Naive thymus-derived CD8-positive, alpha-beta T cell (primary cell): ENCODE data around the gene ELOVL5. TPM values are rescaled to one million over a fixed set of nuclear protein-coding genes. Genes with fewer than 3 reads are reported as not detected.
A peak's percentile ranks its signal among the peaks of the same experiment; 100 is the strongest.
"Not testable (repeated sequence)": the region's sequence is repeated elsewhere in the genome, so short reads cannot be mapped to it uniquely, and the experiment has no call there.

Source experiments
- ATAC-seq, 2 donors: fragments of 150-1000 bp; cut with Tn5 transposase in 1 of 2; sonication (Bioruptor Pico), chemical (Tn5 transposase) in 1 of 2; 1 replicate in 1 of 2; 2 replicates in 1 of 2; pipeline ENCODE4 v1.10.0; 2021; ENCODE audit warnings: mild to moderate bottlenecking in 2 of 2, moderate library complexity in 2 of 2
- POLR2A ChIA-PET: fragments of 350-600 bp; sonication (Branson Sonifier 250); formaldehyde crosslinking; loops from one replicate; lab custom pipeline; 2021; ENCODE audit warnings: antibody characterized with exemption; lab: Charles Lee
- DNase-seq, 10 donors: peaks; one replicate each; pipeline versions ENCODE4 v3.0.0 to v3.0.0-alpha.2; 2020 to 2022
- H3K27ac Mint-ChIP-seq, 10 donors: one replicate each; pipeline ENCODE4 v1.8.0; 2020 to 2022; ENCODE audit warnings: mild to moderate bottlenecking in 10 of 10, mixed read lengths in 10 of 10, moderate library complexity in 4 of 10, inconsistent platforms in 1 of 10
- H3K27me3 Mint-ChIP-seq, 5 donors: one replicate each; pipeline ENCODE4 v1.8.0; 2021 to 2022; ENCODE audit warnings: mixed read lengths in 5 of 5
- H3K36me3 Mint-ChIP-seq, 3 donors: one replicate each; pipeline ENCODE4 v1.8.0; 2020 to 2022; ENCODE audit warnings: mixed read lengths in 3 of 3, mild to moderate bottlenecking in 2 of 3, inconsistent platforms in 1 of 3
- H3K4me1 Mint-ChIP-seq, 4 donors: one replicate each; pipeline ENCODE4 v1.8.0; 2021 to 2022; ENCODE audit warnings: mixed read lengths in 4 of 4
- H3K4me3 Mint-ChIP-seq, 10 donors: one replicate each; pipeline ENCODE4 v1.8.0; 2020 to 2022; ENCODE audit warnings: mild to moderate bottlenecking in 10 of 10, mixed read lengths in 10 of 10, moderate library complexity in 6 of 10, inconsistent platforms in 1 of 10
- H3K9me3 Mint-ChIP-seq, 9 donors: one replicate each; pipeline ENCODE4 v1.8.0; 2020 to 2022; ENCODE audit warnings: mixed read lengths in 9 of 9, mild to moderate bottlenecking in 3 of 9, inconsistent platforms in 1 of 9, moderate library complexity in 1 of 9
- polyA plus RNA-seq, 3 donors: library from polyadenylated mRNA; unstranded; fragments of 300-500 nt; fragmentation: Illumina TruSeq; gene quantifications; one replicate each; pipeline ENCODE4 v1.2.3, GENCODE V29; 2021
- total RNA-seq, 8 experiments: library from RNA in 2 of 8; stranded (reverse) in 2 of 8; gene quantifications; one replicate each; pipeline ENCODE4 v1.2.3 and lab custom pipeline; 2021 to 2026

ELOVL5 gene
- total and polyA plus RNA-seq, 5 experiments from 2014 or later: 32.5 to 67.4 (median 38.1) TPM

DNA sequence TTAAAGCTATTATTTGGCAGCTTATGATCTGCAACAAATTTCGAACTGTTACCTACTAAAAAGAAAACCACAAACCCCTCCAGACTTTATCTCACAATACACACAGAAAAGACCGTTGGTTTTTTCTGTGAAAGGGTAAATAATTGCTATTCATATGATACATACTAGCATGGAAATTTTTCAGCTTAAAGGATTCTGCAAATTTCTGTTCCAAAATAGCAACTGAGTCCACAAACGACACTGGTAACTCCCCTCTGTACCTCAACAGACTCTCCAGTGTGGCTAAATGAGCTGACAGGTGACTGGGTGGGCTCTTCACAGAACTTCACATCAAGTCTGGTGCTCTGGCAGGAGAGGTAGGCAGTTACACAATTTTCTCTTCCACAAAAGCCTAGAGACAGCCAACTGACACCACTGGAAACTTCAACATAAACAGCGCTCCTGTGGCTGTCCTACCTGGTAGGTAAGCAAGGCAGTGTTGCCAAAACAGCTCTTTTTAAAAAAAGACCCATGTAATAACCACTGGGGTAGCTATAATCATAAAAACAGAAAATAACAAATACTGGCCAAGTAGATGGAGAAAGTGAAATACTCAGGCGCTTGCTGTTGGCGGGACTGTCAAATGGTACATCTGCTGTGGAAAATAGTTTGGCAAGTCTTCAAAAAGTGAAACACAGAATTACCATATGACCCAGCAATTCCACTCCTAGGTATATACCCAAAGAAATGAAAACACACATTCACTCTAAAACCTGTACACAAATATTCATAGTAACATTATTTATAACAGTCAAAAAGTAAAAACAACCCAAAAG lies 37.8 kb downstream of the ELOVL5 start:
- no peaks in the 10 kb centered on the region for H3K27me3 Mint-ChIP-seq
- H3K27ac Mint-ChIP-seq: peak overlapping the region in 7 of 10 donors; percentile 12 to 81 (median 52)
- POLR2A ChIA-PET: interaction anchor here (1.3 to 2.1 kb wide), 2 partner anchors 10 to 36 kb away, joined by 4 to 7 read pairs; no protein-coding TSS in a partner anchor
- H3K4me3 Mint-ChIP-seq: peak overlapping the region in 5 of 10 donors; percentile 14 to 57 (median 36)
- ATAC-seq (peak in 1 of 2 donors; percentile 24), DNase-seq (no peak)
- no peaks in the 10 kb centered on the region for H3K36me3 Mint-ChIP-seq
- peaks cover 40 to 96% (median 78%) of the 10 kb centered on the region in 4 donors for H3K4me1 Mint-ChIP-seq
- no peaks in the 10 kb centered on the region for H3K9me3 Mint-ChIP-seq

DNA sequence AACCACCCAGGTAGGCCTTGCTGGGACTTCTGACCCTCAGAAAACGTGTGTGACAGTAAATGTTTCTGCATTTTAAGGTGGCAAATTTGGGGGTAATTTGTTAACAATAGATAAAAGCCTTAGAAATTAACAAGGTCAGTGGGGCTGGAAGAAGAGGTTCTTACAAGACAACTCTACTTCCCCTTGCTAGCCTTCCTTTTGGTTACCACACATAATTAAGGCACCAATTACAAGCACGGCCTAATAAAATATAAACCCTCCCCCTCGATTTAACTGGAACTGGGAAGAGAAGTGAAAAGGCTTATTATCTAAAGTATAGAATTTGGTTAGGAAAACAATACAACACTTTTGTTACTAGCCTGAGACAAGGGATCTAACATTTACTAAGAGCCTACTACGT lies 38.8 kb downstream of the ELOVL5 start:
- H3K4me3 Mint-ChIP-seq: peak overlapping the region in 7 of 10 donors; percentile 3 to 57 (median 23)
- H3K27ac Mint-ChIP-seq: peak overlapping the region in 9 of 10 donors; percentile 12 to 87 (median 49)
- H3K36me3 Mint-ChIP-seq: no peaks in the 10 kb centered on the region
- H3K9me3 Mint-ChIP-seq: no peaks in the 10 kb centered on the region
- no peaks in the 10 kb centered on the region for H3K27me3 Mint-ChIP-seq
- ATAC-seq: peak in 1 of 2 donors; percentile 18
- no peak for DNase-seq
- POLR2A ChIA-PET: interaction anchor here (0.9 to 2.1 kb wide), 5 partner anchors 9 to 50 kb away, joined by 3 to 7 read pairs (median 4); no protein-coding TSS in a partner anchor
- H3K4me1 Mint-ChIP-seq: peaks cover 37 to 86% (median 68%) of the 10 kb centered on the region in 4 donors

DNA sequence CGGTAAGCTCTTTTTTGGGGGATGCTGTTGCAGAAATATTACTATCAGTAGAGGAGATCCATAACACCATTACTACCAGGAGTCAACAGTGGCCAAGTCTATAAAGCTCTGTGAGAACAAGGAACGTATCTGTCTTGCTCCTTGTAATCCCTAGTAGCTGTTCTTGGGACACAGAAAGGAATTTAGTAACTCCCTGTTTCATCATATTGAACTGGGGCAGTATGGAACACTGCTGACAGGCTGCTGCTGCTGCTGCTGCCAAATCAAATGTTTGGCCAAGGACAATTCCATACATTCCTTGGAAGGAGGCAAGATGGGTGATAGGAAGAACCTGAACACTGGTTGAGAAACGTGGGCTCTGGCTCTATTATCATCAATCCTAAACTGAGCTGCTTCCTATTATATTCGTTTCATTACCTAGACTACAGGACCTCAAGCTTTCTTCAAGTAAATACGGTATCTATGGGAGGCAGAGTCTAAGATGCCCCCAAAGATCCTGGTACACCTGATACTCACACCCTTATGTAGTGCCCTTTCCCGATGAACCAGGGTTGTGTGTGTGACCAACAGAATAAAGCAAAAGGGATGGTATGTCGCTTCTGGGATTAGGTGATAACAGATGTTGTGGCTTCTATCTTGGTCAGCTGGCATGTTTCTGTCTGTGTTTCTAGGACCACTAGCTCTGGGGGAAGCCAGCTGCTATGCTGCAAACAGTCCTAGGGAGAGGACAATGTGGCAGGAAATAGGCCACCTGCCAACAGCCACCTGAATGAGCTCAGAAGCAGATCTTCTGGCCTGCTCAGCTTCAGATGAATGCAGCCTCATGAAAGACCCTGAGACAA lies 39.5 kb downstream of the ELOVL5 start:
- peak overlapping the region in 5 of 10 donors; percentile 17 to 57 (median 23) for H3K4me3 Mint-ChIP-seq
- H3K27ac Mint-ChIP-seq: peak overlapping the region in 9 of 10 donors; percentile 3 to 87 (median 52)
- H3K9me3 Mint-ChIP-seq: no peaks in the 10 kb centered on the region
- POLR2A ChIA-PET: interaction anchor here (0.9 to 2.1 kb wide), 5 partner anchors 8 to 50 kb away, joined by 3 to 7 read pairs (median 4); no protein-coding TSS in a partner anchor
- no peaks in the 10 kb centered on the region for H3K27me3 Mint-ChIP-seq
- H3K4me1 Mint-ChIP-seq: peaks cover 37 to 84% (median 66%) of the 10 kb centered on the region in 4 donors
- peak; percentile 65 to 75 for ATAC-seq
- H3K36me3 Mint-ChIP-seq: no peaks in the 10 kb centered on the region
- peak in 3 of 10 donors; percentile 10 to 20 (median 10) for DNase-seq

DNA sequence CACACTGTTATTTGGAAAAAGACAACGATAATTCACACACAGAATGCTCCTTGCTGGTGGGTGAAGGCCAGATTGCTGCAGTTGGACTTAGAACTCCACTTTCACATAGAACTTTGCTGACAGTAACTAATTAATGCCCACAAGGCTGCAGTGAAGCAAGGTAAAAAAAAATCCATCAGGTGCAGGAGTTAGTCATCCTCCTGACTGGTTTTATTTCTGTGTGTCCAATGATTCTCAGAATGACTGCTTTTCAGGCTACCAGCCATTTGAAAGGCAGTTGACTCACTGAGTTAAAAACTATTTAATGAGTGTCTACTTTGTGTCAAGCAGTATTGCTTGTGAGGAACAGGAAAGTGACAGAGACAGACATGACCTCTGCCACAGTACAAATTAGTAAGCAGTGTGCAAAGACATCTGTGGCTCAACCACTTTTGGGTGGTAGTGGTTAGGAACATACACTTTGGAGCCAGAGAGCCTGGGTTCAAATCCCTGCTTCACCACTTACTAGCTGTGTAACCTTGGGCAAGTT lies 41.9 kb downstream of the ELOVL5 start:
- H3K9me3 Mint-ChIP-seq: no peaks in the 10 kb centered on the region
- H3K4me1 Mint-ChIP-seq: peaks cover 40 to 83% (median 69%) of the 10 kb centered on the region in 4 donors
- POLR2A ChIA-PET: no interaction called here
- H3K36me3 Mint-ChIP-seq: no peaks in the 10 kb centered on the region
- no peak for ATAC-seq
- no peak for DNase-seq
- peak overlapping the region in 1 of 10 donors; percentile 51 for H3K4me3 Mint-ChIP-seq
- H3K27me3 Mint-ChIP-seq: no peaks in the 10 kb centered on the region
- H3K27ac Mint-ChIP-seq: peak overlapping the region in 7 of 10 donors; percentile 24 to 82 (median 53)

DNA sequence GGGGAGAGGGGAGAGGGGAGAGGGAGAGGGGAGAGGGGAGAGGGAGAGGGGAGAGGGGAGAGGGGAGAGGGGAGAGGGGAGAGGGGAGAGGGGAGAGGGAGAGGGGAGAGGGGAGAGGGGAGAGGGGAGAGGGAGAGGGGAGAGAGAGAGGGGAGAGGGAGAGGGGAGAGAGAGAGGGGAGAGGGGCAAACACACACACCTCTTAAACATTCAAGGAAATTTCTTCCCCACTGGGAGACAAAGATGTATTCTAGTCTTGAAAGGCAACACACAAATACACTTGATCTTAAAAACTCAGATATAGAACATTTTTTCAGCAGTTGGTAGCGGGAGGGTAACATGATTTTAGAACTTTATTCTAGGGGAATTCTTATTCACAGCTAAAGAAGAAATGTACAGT lies 42.5 kb downstream of the ELOVL5 start:
- H3K27me3 Mint-ChIP-seq, H3K36me3 Mint-ChIP-seq, H3K4me3 Mint-ChIP-seq, ATAC-seq, H3K9me3 Mint-ChIP-seq, POLR2A ChIA-PET, DNase-seq: not testable (repeated sequence)
- H3K27ac Mint-ChIP-seq: peak overlapping the region in 6 of 10 donors; percentile 22 to 82 (median 68)
- peaks cover 42 to 84% (median 70%) of the 10 kb centered on the region in 4 donors for H3K4me1 Mint-ChIP-seq

DNA sequence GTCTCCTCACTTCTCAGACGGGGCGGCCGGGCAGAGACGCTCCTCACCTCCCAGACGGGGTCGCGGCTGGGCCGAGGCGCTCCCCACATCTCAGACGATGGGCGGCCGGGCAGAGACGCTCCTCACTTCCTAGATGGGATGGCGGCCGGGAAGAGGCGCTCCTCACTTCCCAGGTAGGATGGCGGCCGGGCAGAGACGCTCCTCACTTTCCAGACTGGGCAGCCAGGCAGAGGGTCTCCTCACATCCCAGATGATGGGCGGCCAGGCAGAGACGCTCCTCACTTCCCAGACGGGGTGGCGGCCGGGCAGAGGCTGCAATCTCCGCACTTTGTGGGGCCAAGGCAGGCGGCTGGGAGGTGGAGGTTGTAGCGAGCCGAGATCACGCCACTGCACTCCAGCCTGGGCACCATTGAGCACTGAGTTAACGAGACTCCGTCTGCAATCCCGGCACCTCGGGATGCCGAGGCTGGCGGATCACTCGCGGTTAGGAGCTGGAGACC lies 43.2 kb downstream of the ELOVL5 start:
- H3K27me3 Mint-ChIP-seq, ATAC-seq, H3K36me3 Mint-ChIP-seq, DNase-seq, POLR2A ChIA-PET, H3K9me3 Mint-ChIP-seq, H3K4me3 Mint-ChIP-seq: not testable (repeated sequence)
- Mint-ChIP-seq H3K27ac (peak overlapping the region in 1 of 10 donors; percentile 24), H3K4me1 (peaks cover 41 to 84% (median 70%) of the 10 kb centered on the region in 4 donors)

DNA sequence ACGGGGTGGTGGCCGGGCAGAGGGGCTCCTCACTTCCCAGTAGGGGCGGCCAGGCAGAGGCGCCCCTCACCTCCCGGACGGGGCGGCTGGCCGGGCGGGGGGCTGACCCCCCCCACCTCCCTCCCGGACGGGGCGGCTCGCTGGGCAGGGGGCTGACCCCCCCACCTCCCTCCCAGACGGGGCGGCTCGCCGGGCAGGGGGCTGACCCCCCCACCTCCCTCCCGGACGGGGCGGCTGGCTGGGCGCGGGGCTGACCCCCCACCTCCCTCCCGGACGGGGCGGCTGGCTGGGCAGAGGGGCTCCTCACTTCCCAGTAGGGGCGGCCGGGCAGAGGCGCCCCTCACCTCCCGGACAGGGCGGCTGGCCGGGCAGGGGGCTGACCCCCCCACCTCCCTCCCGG lies 43.8 kb downstream of the ELOVL5 start:
- H3K4me3 Mint-ChIP-seq, H3K36me3 Mint-ChIP-seq, ATAC-seq, DNase-seq, H3K9me3 Mint-ChIP-seq, H3K27me3 Mint-ChIP-seq, POLR2A ChIA-PET: not testable (repeated sequence)
- Mint-ChIP-seq H3K27ac (peak overlapping the region in 1 of 10 donors; percentile 73), H3K4me1 (peaks cover 44 to 84% (median 70%) of the 10 kb centered on the region in 4 donors)

DNA sequence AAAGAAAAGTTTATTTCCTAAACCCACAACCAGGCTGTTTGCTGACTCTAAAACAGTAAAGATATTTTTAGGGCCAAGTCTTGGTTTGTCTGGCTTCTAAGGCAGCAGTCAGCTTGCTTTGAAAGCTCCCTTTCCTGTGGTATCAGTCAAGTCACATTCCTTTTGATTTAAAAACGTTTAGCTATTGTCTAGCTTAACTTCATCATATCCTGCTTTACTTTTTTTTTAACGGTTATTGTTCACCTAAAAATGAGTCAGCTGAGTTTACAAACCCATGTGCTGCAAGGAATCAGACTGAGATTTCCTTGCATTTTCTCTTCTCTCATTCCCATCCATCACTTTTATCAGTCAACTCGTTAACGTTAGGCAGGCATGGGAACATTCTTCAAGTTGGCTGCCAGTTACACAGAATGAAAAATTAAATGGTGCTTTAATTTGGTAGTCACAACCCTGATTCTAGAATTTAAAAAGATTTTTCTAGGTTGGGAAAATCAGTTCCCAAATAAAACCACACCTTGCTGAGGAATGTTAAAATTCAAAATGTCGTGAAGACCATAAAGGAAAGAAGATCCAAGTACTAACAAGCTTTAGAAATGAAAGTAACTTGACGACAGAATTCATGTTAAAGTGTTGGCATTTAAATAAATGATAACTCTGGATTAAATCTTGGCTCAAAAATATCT lies 45.9 kb downstream of the ELOVL5 start:
- peak in 8 of 10 donors; percentile 31 to 82 (median 59) for DNase-seq
- Mint-ChIP-seq H3K36me3 (no peaks in the 10 kb centered on the region), H3K27me3 (no peaks in the 10 kb centered on the region), H3K9me3 (no peaks in the 10 kb centered on the region), H3K27ac (peak overlapping the region; percentile 64 to 94 (median 77)), H3K4me3 (peak overlapping the region; percentile 49 to 77 (median 60)), H3K4me1 (peaks cover 33 to 84% (median 69%) of the 10 kb centered on the region in 4 donors)
- peak; percentile 93 to 98 for ATAC-seq
- POLR2A ChIA-PET: interaction anchor here (0.9 to 3.5 kb wide), 10 partner anchors 13 to 128 kb away, joined by 3 to 33 read pairs (median 4); partner anchors contain the start of gene ELOVL5

DNA sequence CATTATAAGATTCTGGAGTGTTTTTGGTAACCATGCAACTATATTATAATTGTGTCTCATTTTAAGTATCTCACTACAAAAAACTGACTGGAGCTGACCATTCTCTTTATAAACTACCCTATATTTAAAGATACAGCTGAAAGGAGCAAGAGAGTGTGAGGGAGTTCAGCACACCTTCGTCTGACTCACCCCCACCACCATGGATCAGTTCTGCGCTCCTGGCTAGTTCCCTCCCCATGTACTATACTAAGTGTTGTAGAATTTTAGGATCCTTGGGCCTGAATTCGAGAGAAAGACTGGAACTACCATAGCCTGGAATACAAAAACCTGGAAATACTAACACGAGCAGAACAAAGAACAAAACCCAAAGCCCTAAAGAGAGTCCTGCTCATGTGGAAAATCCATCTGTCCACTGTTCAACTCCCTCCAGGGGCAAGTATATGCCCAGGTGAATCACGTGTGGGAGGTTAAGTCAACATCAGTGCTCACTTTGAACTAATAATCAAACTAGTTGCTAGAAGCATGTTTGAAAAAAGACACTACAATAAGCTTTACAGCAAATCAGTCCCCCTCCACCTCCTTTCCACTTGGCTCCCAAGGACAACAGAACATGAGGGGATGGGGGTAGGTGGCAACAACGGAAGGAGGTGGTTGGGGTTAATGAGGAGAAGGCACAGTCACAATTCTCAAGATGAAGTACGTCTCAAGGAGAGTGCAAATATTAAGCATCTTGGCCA lies 46.8 kb downstream of the ELOVL5 start:
- Mint-ChIP-seq H3K27me3 (no peaks in the 10 kb centered on the region), H3K4me3 (peak overlapping the region in 8 of 10 donors; percentile 28 to 67 (median 46)), H3K9me3 (no peaks in the 10 kb centered on the region), H3K36me3 (no peaks in the 10 kb centered on the region), H3K4me1 (peaks cover 33 to 82% (median 67%) of the 10 kb centered on the region in 4 donors), H3K27ac (peak overlapping the region; percentile 44 to 95 (median 83))
- POLR2A ChIA-PET: interaction anchor here (0.9 to 3.5 kb wide), 12 partner anchors 8 to 114 kb away, joined by 3 to 33 read pairs (median 4); partner anchors contain the start of gene ELOVL5
- DNase-seq: no peak
- peak in 1 of 2 donors; percentile 24 for ATAC-seq

DNA sequence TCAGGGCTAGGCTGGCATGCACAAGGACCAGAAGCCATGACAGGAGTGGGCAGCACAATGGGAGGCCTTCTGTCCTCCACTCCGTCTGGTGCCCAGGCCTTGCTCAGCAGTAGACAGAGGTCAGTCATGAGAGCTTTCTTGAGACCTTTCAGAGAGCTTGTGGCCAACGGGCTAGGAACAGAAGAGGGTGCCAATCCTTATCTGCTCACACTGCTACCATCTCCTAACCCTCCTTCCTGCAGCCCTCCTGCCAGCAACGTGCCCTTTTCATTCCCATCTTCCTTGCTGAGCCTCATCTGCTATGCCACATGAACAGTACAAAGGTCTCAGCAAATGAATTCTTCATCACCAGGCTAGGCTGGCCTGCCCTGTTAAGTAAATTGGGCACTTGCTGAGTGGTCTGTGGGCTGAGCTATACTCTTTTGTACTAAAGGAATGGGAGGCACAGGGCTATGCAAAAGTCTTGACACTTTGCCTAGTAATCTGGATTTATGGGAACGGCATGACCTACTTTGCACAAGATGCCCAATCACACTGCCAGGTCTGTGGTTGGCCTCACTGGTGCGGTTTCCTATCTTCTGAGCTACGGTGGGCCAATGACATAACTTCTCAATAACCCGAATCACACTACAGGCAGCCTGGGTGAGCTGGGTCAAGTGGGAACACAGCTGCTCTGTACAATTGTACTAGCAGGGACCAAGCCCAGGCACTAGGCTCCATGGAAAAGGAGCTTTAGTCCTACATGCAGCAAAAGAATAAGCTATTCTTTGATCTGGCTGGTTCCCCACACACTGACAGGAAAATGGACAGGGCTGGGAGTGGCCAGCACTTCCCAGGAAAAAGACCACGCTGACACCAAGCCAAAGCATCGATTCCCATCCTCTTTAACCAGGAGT lies 47.8 kb downstream of the ELOVL5 start:
- no peaks in the 10 kb centered on the region for H3K9me3 Mint-ChIP-seq
- peak overlapping the region in 9 of 10 donors; percentile 13 to 84 (median 61) for H3K27ac Mint-ChIP-seq
- peak in 1 of 2 donors; percentile 6 for ATAC-seq
- POLR2A ChIA-PET: interaction anchor here (1.0 to 3.5 kb wide), 7 partner anchors 9 to 59 kb away, joined by 3 to 33 read pairs (median 7); partner anchors contain the start of gene ELOVL5
- H3K4me1 Mint-ChIP-seq: peaks cover 36 to 83% (median 65%) of the 10 kb centered on the region in 4 donors
- no peak for DNase-seq
- peak overlapping the region in 8 of 10 donors; percentile 11 to 49 (median 38) for H3K4me3 Mint-ChIP-seq
- no peaks in the 10 kb centered on the region for H3K36me3 Mint-ChIP-seq
- H3K27me3 Mint-ChIP-seq: no peaks in the 10 kb centered on the region
